IMR-90 (cell line): Measurements from ENCODE around the gene HJURP.

Source experiments
- BHLHE40 ChIP-seq: fragments of 150-350 bp; IDR thresholded peaks from 2 replicates; pipeline ENCODE4 v1.6.1; 2016; ENCODE audit warnings: mild to moderate bottlenecking, low read depth, low read length
- CEBPB ChIP-seq: IDR thresholded peaks from 2 replicates; pipeline ENCODE4 v1.6.1; 2012; ENCODE audit warnings: low read depth, low read length, improper control_type of control experiment
- MAZ ChIP-seq: IDR thresholded peaks from 2 replicates; pipeline ENCODE4 v1.6.1; 2012; ENCODE audit warnings: low read depth, mild to moderate bottlenecking, low read length, improper control_type of control experiment, moderate library complexity, borderline replicate concordance
- MXI1 ChIP-seq: IDR thresholded peaks from 2 replicates; pipeline ENCODE4 v1.6.1; 2012; ENCODE audit warnings: low read depth, mild to moderate bottlenecking, low read length, moderate library complexity, borderline replicate concordance
- POLR2A ChIP-seq: IDR thresholded peaks from 2 replicates; pipeline ENCODE4 v1.6.1; 2012; ENCODE audit warnings: mild to moderate bottlenecking, low read depth, low read length
- RAD21 ChIP-seq: IDR thresholded peaks from 2 replicates; pipeline ENCODE4 v1.6.1; 2012; ENCODE audit warnings: low read length, improper control_type of control experiment
- RCOR1 ChIP-seq: IDR thresholded peaks from 2 replicates; pipeline ENCODE4 v1.6.1; 2012; ENCODE audit warnings: mild to moderate bottlenecking, low read length, improper control_type of control experiment; ENCODE audit not compliant: insufficient replicate concordance
- SMC3 ChIP-seq: fragments of 150-350 bp; IDR thresholded peaks from 2 replicates; pipeline ENCODE4 v1.6.1; 2016; ENCODE audit warnings: low read depth, mild to moderate bottlenecking, antibody characterized with exemption, low read length, moderate library complexity
- TF ChIP-seq, protein P1 (sequence below): conservative IDR thresholded peaks from 2 replicates; pipeline ENCODE4 v1.5.1; 2012; ENCODE audit warnings: mild to moderate bottlenecking, low read depth, low read length, improper control_type of control experiment
- TF ChIP-seq, protein P2 (sequence below): fragments of 150-350 bp; IDR thresholded peaks from 2 replicates; pipeline ENCODE4 v1.6.1; 2017; ENCODE audit warnings: mild to moderate bottlenecking, antibody characterized with exemption, low read length, low read depth

DNA sequence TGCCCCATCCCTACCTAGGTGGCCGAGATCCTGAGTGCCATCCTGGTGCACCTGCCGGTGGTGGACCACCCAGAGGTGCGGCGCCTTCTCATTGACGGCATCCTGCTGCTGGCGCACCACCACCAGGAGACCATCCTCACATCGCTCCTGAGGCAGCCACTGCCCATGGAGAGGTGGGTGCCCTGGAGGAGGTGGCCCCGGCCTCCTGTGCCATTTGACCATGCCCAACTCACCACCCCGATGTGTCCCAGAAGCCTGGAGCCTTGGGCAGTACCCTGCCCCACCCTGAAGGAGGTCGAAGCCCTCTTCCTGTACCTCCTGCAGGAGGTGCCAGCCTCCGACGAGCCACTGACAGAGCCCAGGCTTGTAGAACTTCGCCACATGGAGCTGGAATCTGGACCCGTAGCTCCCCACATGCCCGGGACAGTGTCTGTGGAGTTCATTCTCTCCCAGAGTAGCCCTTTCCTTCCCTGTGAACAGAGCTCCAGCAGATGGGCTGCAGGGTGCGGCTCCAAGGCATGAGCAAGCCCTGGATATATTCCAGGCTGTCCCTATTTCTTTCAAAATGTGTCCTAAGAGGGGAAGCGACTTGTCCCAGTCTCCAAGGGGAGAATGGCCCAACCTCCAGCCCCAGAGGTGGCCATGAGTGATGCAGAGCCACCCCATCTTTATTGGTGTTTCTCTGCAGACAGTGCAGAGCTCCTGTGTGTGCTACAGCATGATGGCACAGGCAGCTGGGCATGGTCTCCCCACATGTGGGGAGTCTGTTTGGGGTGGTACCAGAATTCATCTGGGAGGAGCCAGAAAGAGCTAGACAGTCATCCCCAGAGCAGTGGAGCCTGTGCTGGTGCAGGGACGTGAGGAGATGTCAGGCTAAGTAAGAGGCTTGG, 34.2 kb downstream of the HJURP start:
- TF ChIP-seq, protein P1, sequence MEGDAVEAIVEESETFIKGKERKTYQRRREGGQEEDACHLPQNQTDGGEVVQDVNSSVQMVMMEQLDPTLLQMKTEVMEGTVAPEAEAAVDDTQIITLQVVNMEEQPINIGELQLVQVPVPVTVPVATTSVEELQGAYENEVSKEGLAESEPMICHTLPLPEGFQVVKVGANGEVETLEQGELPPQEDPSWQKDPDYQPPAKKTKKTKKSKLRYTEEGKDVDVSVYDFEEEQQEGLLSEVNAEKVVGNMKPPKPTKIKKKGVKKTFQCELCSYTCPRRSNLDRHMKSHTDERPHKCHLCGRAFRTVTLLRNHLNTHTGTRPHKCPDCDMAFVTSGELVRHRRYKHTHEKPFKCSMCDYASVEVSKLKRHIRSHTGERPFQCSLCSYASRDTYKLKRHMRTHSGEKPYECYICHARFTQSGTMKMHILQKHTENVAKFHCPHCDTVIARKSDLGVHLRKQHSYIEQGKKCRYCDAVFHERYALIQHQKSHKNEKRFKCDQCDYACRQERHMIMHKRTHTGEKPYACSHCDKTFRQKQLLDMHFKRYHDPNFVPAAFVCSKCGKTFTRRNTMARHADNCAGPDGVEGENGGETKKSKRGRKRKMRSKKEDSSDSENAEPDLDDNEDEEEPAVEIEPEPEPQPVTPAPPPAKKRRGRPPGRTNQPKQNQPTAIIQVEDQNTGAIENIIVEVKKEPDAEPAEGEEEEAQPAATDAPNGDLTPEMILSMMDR = no peak
- TF ChIP-seq CEBPB = no peak
- TF ChIP-seq RAD21 = no peak
- TF ChIP-seq RCOR1 = no peak
- TF ChIP-seq POLR2A = no peak
- TF ChIP-seq BHLHE40 = no peak
- TF ChIP-seq MXI1 = no peak
- no peak for TF ChIP-seq SMC3
- TF ChIP-seq MAZ = no peak
- TF ChIP-seq, protein P2, sequence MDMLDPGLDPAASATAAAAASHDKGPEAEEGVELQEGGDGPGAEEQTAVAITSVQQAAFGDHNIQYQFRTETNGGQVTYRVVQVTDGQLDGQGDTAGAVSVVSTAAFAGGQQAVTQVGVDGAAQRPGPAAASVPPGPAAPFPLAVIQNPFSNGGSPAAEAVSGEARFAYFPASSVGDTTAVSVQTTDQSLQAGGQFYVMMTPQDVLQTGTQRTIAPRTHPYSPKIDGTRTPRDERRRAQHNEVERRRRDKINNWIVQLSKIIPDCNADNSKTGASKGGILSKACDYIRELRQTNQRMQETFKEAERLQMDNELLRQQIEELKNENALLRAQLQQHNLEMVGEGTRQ = no peak
